Measurements from ENCODE around the gene SPIRE2.

DNA sequence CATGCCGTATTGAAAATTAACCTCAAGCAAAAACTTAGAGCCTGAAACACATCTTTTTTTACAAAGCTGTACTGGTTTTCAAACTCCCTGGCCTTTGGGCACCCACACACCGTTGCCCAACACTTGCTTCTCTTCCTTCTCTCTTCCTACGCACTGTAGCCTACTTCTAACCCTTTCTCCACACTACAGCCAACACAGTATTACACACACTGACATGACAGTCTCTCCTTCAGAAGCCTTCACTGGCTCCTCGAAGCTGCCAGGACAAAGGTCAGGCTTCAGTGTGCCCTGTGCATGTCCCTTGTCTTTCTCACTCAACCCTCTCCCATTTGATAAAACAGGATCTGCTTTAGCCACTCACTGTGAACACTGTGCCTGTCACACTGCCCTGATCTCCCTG, 19.8 kb upstream of the SPIRE2 start:
- no peak for TF ChIP-seq ELK1 (IDR thresholded peaks at IDR 0.05; ENCODE audit: borderline replicate concordance, low read depth, low read length)
- TF ChIP-seq, protein P1, sequence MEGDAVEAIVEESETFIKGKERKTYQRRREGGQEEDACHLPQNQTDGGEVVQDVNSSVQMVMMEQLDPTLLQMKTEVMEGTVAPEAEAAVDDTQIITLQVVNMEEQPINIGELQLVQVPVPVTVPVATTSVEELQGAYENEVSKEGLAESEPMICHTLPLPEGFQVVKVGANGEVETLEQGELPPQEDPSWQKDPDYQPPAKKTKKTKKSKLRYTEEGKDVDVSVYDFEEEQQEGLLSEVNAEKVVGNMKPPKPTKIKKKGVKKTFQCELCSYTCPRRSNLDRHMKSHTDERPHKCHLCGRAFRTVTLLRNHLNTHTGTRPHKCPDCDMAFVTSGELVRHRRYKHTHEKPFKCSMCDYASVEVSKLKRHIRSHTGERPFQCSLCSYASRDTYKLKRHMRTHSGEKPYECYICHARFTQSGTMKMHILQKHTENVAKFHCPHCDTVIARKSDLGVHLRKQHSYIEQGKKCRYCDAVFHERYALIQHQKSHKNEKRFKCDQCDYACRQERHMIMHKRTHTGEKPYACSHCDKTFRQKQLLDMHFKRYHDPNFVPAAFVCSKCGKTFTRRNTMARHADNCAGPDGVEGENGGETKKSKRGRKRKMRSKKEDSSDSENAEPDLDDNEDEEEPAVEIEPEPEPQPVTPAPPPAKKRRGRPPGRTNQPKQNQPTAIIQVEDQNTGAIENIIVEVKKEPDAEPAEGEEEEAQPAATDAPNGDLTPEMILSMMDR (conservative IDR thresholded peaks at IDR 0.05; ENCODE audit: low read depth, low read length), result no peak
- no peak for TF ChIP-seq MAZ (IDR thresholded peaks at IDR 0.05; ENCODE audit: borderline replicate concordance, low read depth, low read length)

Data from IMR-90 (cell line).